ENCODE measurements around the gene MYCL.
"Not testable (repeated sequence)": the region's sequence is repeated elsewhere in the genome, so short reads cannot be mapped to it uniquely, and the experiment has no call there.

The MYCL gene

GRCh38 chr1:39917825-39918224 is 16.1 kb upstream of the MYCL start:
- no peak for DNase-seq (ENCODE audit: low spot score)

GRCh38 chr1:39915499-39916129 is 13.9 kb upstream of the MYCL start:
- DNase-seq (ENCODE audit: low spot score), result no peak

GRCh38 chr1:39913136-39913535 is 11.4 kb upstream of the MYCL start:
- not testable (repeated sequence) for DNase-seq (ENCODE audit: low spot score)

- DNase-seq (ENCODE audit: low spot score), result no peak
Observed at GRCh38 chr1:39910263-39910662, 8.5 kb upstream of the MYCL start.

- DNase-seq (ENCODE audit: low spot score), result no peak
Observed at GRCh38 chr1:39908534-39908933, 6.8 kb upstream of the MYCL start.

GRCh38 chr1:39907528-39908453 is 6.1 kb upstream of the MYCL start:
- no peak for DNase-seq (ENCODE audit: low spot score)

- no peak for DNase-seq (ENCODE audit: low spot score)
Observed at GRCh38 chr1:39905172-39905571, 3.5 kb upstream of the MYCL start.

- no peak for DNase-seq (ENCODE audit: low spot score)
Observed at GRCh38 chr1:39902460-39902807, 717 bp upstream of the MYCL start.

- no peak for DNase-seq (ENCODE audit: low spot score)
Observed at GRCh38 chr1:39901464-39901713, 328 bp downstream of the MYCL start.

GRCh38 chr1:39900662-39901463 is 854 bp downstream of the MYCL start:
- no peak for DNase-seq (ENCODE audit: low spot score)

- DNase-seq (ENCODE audit: low spot score), result no peak
Observed at GRCh38 chr1:39899611-39900538, 1.8 kb downstream of the MYCL start.

GRCh38 chr1:39898648-39899603 is 2.8 kb downstream of the MYCL start:
- DNase-seq (ENCODE audit: low spot score), result peak; percentile 21

GRCh38 chr1:39898191-39898590 is 3.5 kb downstream of the MYCL start:
- DNase-seq (ENCODE audit: low spot score), result no peak

- DNase-seq (ENCODE audit: low spot score), result no peak
Observed at GRCh38 chr1:39896909-39897685, 4.6 kb downstream of the MYCL start.

GRCh38 chr1:39895731-39896480 is 5.8 kb downstream of the MYCL start:
- DNase-seq (ENCODE audit: low spot score), result no peak

- DNase-seq (ENCODE audit: low spot score), result no peak
Observed at GRCh38 chr1:39894884-39895495, 6.7 kb downstream of the MYCL start.

- DNase-seq (ENCODE audit: low spot score), result no peak
Observed at GRCh38 chr1:39892601-39893595, 8.8 kb downstream of the MYCL start.

All from germinal center (tissue), 1 donor.